HPDE6-E6E7 (cell line): ENCODE data around the gene NRIP3.
A peak's percentile ranks its signal among the peaks of the same experiment; 100 is the strongest.
"Not testable (repeated sequence)": the region's sequence is repeated elsewhere in the genome, so short reads cannot be mapped to it uniquely, and the experiment has no call there.

Experiments used
- DNase-seq: peaks from one replicate; pipeline ENCODE4 v3.0.0; 2011; ENCODE audit warnings: missing footprints; ENCODE audit errors: extremely low spot score

NRIP3 gene

GRCh38 chr11:8971924-8972316 lies 31.9 kb downstream of the NRIP3 start:
- no peak for DNase-seq

- no peak for DNase-seq
These were observed 32.4 kb downstream of the NRIP3 start for GRCh38 chr11:8971196-8971923.

- DNase-seq = no peak
These were observed 36.6 kb downstream of the NRIP3 start for GRCh38 chr11:8967184-8967583.

GRCh38 chr11:8964324-8965320 lies 39.2 kb downstream of the NRIP3 start, which contains the start of gene TMEM9B:
Gene TMEM9B, minus strand, starts transcription at chr11:8964442. Its CDS starts 129 bp downstream, at chr11:8964313.
- DNase-seq = peak; percentile 71

GRCh38 chr11:8963569-8964323 lies 40.1 kb downstream of the NRIP3 start:
- peak; percentile 72 for DNase-seq

GRCh38 chr11:8962841-8963240 lies 41.0 kb downstream of the NRIP3 start:
- no peak for DNase-seq

GRCh38 chr11:8961401-8961800 lies 42.4 kb downstream of the NRIP3 start:
- DNase-seq = no peak

- DNase-seq = peak; percentile 67
These were observed 44.1 kb downstream of the NRIP3 start for GRCh38 chr11:8959546-8960166.

- no peak for DNase-seq
These were observed 46.9 kb downstream of the NRIP3 start for GRCh38 chr11:8956860-8957259.

- DNase-seq = no peak
These were observed 54.9 kb downstream of the NRIP3 start for GRCh38 chr11:8948886-8949285.

- no peak for DNase-seq
These were observed 56.4 kb downstream of the NRIP3 start for GRCh38 chr11:8947230-8947943.

- DNase-seq = no peak
These were observed 61.2 kb downstream of the NRIP3 start, which contains the start of gene ASCL3 for GRCh38 chr11:8942518-8943066. Gene ASCL3, minus strand, starts transcription at chr11:8943016. Its CDS starts 4,855 bp downstream, at chr11:8938161.

- no peak for DNase-seq
These were observed 62.3 kb downstream of the NRIP3 start for GRCh38 chr11:8941341-8942103.

GRCh38 chr11:8937659-8938058 lies 66.1 kb downstream of the NRIP3 start:
- no peak for DNase-seq

GRCh38 chr11:8937159-8937558 lies 66.6 kb downstream of the NRIP3 start:
- DNase-seq = no peak

GRCh38 chr11:8935789-8936188 lies 68.0 kb downstream of the NRIP3 start:
- not testable (repeated sequence) for DNase-seq

- peak; percentile 32 for DNase-seq
These were observed 68.9 kb downstream of the NRIP3 start for GRCh38 chr11:8934742-8935488.

- DNase-seq = no peak
These were observed 69.9 kb downstream of the NRIP3 start for GRCh38 chr11:8933931-8934330.
